ENCODE measurements around the gene IPO4.
"Not testable (repeated sequence)": the region's sequence is repeated elsewhere in the genome, so short reads cannot be mapped to it uniquely, and the experiment has no call there.

IPO4 gene

GRCh38 chr14:24228902-24229301, 40.3 kb upstream of the IPO4 start:
- H3K4me3 ChIP-seq (ENCODE audit: control insufficient read depth, low read depth, low read length) = no peak overlapping the region
- DNase-seq (ENCODE audit: low read depth) = no peak
- TF ChIP-seq CTCF (IDR thresholded peaks at IDR 0.05; ENCODE audit: control insufficient read depth, insufficient read depth, low read depth, low read length, missing control alignments) = no peak

- no peak for DNase-seq (ENCODE audit: low read depth)
- TF ChIP-seq CTCF (IDR thresholded peaks at IDR 0.05; ENCODE audit: control insufficient read depth, insufficient read depth, low read depth, low read length, missing control alignments) = no peak
- no peak overlapping the region for H3K4me3 ChIP-seq (ENCODE audit: control insufficient read depth, low read depth, low read length)
Measured at GRCh38 chr14:24226473-24226872, 37.9 kb upstream of the IPO4 start.

- H3K4me3 ChIP-seq (ENCODE audit: control insufficient read depth, low read depth, low read length) = no peak overlapping the region
- DNase-seq (ENCODE audit: low read depth) = no peak
- no peak for TF ChIP-seq CTCF (IDR thresholded peaks at IDR 0.05; ENCODE audit: control insufficient read depth, insufficient read depth, low read depth, low read length, missing control alignments)
Measured at GRCh38 chr14:24224618-24225071, 36.0 kb upstream of the IPO4 start.

GRCh38 chr14:24222987-24223386, 34.4 kb upstream of the IPO4 start:
- H3K4me3 ChIP-seq (ENCODE audit: control insufficient read depth, low read depth, low read length); DNase-seq (ENCODE audit: low read depth): not testable (repeated sequence)

- DNase-seq (ENCODE audit: low read depth) = no peak
- TF ChIP-seq CTCF (IDR thresholded peaks at IDR 0.05; ENCODE audit: control insufficient read depth, insufficient read depth, low read depth, low read length, missing control alignments) = no peak
Measured at GRCh38 chr14:24219521-24219920, 30.9 kb upstream of the IPO4 start.

GRCh38 chr14:24219080-24219479, 30.5 kb upstream of the IPO4 start:
- no peak for TF ChIP-seq CTCF (IDR thresholded peaks at IDR 0.05; ENCODE audit: control insufficient read depth, insufficient read depth, low read depth, low read length, missing control alignments)
- H3K4me3 ChIP-seq (ENCODE audit: control insufficient read depth, low read depth, low read length) = no peak overlapping the region
- DNase-seq (ENCODE audit: low read depth) = no peak

More at GRCh38 chr14:24219521-24219920, 30.9 kb upstream of the IPO4 start:
- H3K4me3 ChIP-seq (ENCODE audit: control insufficient read depth, low read depth, low read length) = no peak overlapping the region

GRCh38 chr14:24216876-24217275, 28.3 kb upstream of the IPO4 start:
- H3K4me3 ChIP-seq (ENCODE audit: control insufficient read depth, low read depth, low read length); DNase-seq (ENCODE audit: low read depth): not testable (repeated sequence)

- no peak for TF ChIP-seq CTCF (IDR thresholded peaks at IDR 0.05; ENCODE audit: control insufficient read depth, insufficient read depth, low read depth, low read length, missing control alignments)
- DNase-seq (ENCODE audit: low read depth) = no peak
- H3K4me3 ChIP-seq (ENCODE audit: control insufficient read depth, low read depth, low read length) = peak overlapping the region; percentile 63
Measured at GRCh38 chr14:24216345-24216699, 27.7 kb upstream of the IPO4 start.

All from AG09309 (cell line).